SK-N-SH (cell line): Measurements from ENCODE around the gene MTHFD2L.

ENCODE experiments used
- EP300 ChIP-seq, 2 experiments: IDR thresholded peaks; 2 replicates each; pipeline versions ENCODE4 v1.4.0 to v1.6.1; 2012; ENCODE audit warnings: borderline replicate concordance in 1 of 2, low read depth in 1 of 2, low read length in 1 of 2
- POLR2AphosphoS5 ChIP-seq: IDR thresholded peaks from 2 replicates; pipeline ENCODE4 v1.6.1; 2012; ENCODE audit warnings: low read depth, low read length
- TEAD4 ChIP-seq: IDR thresholded peaks from 2 replicates; pipeline ENCODE4 v1.4.0; 2012; ENCODE audit warnings: mild to moderate bottlenecking, borderline replicate concordance; ENCODE audit not compliant: insufficient read depth
- YY1 ChIP-seq: IDR thresholded peaks from 2 replicates; pipeline ENCODE4 v1.4.0; 2012; ENCODE audit warnings: low read depth, mild to moderate bottlenecking
- TF ChIP-seq, protein P1 (sequence below): IDR thresholded peaks from 2 replicates; pipeline ENCODE4 v1.4.0; 2012; ENCODE audit warnings: low read depth
- TF ChIP-seq, protein P2 (sequence below): fragments of 200-600 bp; sonication (generic); IDR thresholded peaks from 2 replicates; pipeline ENCODE4 v1.6.1; 2017; ENCODE audit warnings: antibody characterized with exemption, mild to moderate bottlenecking, moderate library complexity

DNA sequence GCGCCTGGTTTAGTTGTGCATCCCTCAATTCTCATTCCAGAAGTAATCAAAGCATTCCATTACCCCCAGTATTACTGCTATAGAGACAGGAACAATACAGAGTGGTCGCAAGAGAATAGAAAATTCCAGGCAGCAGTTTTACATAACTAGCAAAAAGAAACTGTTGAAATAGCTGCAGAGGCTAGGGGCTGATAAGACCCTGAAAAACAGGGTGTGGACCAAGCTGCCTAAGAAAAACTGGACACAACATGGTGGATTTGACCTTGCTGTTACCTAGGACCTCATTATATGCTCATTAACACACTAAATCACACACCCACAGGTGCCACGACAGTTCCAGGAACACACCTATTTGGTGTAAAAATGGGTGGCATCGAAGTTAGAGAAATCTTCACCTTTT, 165.7 kb downstream of the MTHFD2L start:
- no peak for TF ChIP-seq EP300 (IDR thresholded peaks at IDR 0.05; ENCODE audit: borderline replicate concordance in 1 of 2, low read depth in 1 of 2, low read length in 1 of 2)
- TF ChIP-seq YY1 = no peak
- TF ChIP-seq TEAD4 = no peak
- TF ChIP-seq, protein P1, sequence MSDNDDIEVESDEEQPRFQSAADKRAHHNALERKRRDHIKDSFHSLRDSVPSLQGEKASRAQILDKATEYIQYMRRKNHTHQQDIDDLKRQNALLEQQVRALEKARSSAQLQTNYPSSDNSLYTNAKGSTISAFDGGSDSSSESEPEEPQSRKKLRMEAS = no peak
- TF ChIP-seq, protein P2, sequence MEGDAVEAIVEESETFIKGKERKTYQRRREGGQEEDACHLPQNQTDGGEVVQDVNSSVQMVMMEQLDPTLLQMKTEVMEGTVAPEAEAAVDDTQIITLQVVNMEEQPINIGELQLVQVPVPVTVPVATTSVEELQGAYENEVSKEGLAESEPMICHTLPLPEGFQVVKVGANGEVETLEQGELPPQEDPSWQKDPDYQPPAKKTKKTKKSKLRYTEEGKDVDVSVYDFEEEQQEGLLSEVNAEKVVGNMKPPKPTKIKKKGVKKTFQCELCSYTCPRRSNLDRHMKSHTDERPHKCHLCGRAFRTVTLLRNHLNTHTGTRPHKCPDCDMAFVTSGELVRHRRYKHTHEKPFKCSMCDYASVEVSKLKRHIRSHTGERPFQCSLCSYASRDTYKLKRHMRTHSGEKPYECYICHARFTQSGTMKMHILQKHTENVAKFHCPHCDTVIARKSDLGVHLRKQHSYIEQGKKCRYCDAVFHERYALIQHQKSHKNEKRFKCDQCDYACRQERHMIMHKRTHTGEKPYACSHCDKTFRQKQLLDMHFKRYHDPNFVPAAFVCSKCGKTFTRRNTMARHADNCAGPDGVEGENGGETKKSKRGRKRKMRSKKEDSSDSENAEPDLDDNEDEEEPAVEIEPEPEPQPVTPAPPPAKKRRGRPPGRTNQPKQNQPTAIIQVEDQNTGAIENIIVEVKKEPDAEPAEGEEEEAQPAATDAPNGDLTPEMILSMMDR = no peak
- no peak for TF ChIP-seq POLR2AphosphoS5
